Endothelial cell of umbilical vein (primary cell): ENCODE data around the gene CLTB. TPM values are rescaled to one million over a fixed set of nuclear protein-coding genes. Genes with fewer than 3 reads are reported as not detected.

Experiments
- BruUV-seq: library from RNA; stranded (reverse); fragments of 400-500 nt; replicated peaks from 2 replicates; lab custom pipeline; 2021; lab: Mats Ljungman, UMichigan
- CTCF ChIA-PET: fragments of 300-600, 350-600 bp; sonication (Branson Sonifier 250); formaldehyde crosslinking; loops from one replicate; lab custom pipeline; 2021; ENCODE audit warnings: antibody characterized with exemption, inconsistent platforms; lab: Charles Lee
- POLR2A ChIA-PET: fragments of 300-600, 350-600 bp; sonication (Branson Sonifier 250); formaldehyde crosslinking; loops from one replicate; lab custom pipeline; 2021; ENCODE audit warnings: antibody characterized with exemption, inconsistent platforms; lab: Charles Lee
- DNase-seq: peaks from one replicate; pipeline ENCODE4 v3.0.0-alpha.2; 2011; ENCODE audit warnings: low read depth, low spot score
- FAIRE-seq: peaks from 2 replicates; lab custom pipeline; 2011; peaks lifted over from hg19 to GRCh38; lab: Jason Lieb, UNC
- H2AFZ ChIP-seq: 2 replicates; pipeline ENCODE4 v1.6.0; 2012; ENCODE audit warnings: low read depth, low read length, control low read depth, inconsistent platforms
- H3K27ac ChIP-seq: 2 replicates; pipeline ENCODE4 v1.5.1; 2011; ENCODE audit warnings: low read depth, mild to moderate bottlenecking, control low read depth, low read length, moderate library complexity; ENCODE audit not compliant: insufficient read depth
- H3K27me3 ChIP-seq, 2 experiments: 2 replicates each; pipeline versions ENCODE4 v1.6.0 to v1.6.1; 2011; ENCODE audit warnings: low read length in 2 of 2, mixed read lengths in 1 of 2; ENCODE audit not compliant: control insufficient read depth in 2 of 2, insufficient read depth in 2 of 2
- H3K36me3 ChIP-seq, 2 experiments: 2 replicates in 1 of 2; 3 replicates in 1 of 2; pipeline ENCODE4 v1.5.1; 2011; ENCODE audit warnings: low read length in 2 of 2, mild to moderate bottlenecking in 1 of 2, moderate library complexity in 1 of 2; ENCODE audit not compliant: control insufficient read depth in 2 of 2, insufficient read depth in 2 of 2; ENCODE audit errors: extremely low read depth in 1 of 2
- H3K4me1 ChIP-seq: 3 replicates; pipeline ENCODE4 v1.5.1; 2011; ENCODE audit warnings: mild to moderate bottlenecking, low read length; ENCODE audit not compliant: control insufficient read depth, insufficient read depth; ENCODE audit errors: extremely low read depth
- H3K4me2 ChIP-seq: 2 replicates; pipeline ENCODE4 v1.6.1; 2011; ENCODE audit warnings: low read length, control low read depth, mixed read lengths; ENCODE audit not compliant: insufficient read depth
- H3K4me3 ChIP-seq, 3 experiments: fragments of 200-600 bp in 1 of 3; sonication (generic), shearing (Covaris generic) in 1 of 3; replicated peaks in 1 of 3; 2 replicates each; pipeline ENCODE4 v1.5.1; 2011 to 2016; ENCODE audit warnings: control low read depth in 3 of 3, low read length in 3 of 3, mild to moderate bottlenecking in 2 of 3, inconsistent platforms in 1 of 3, low read depth in 1 of 3, moderate library complexity in 1 of 3; ENCODE audit not compliant: insufficient read depth in 1 of 3
- H3K79me2 ChIP-seq: 2 replicates; pipeline ENCODE4 v1.6.0; 2012; ENCODE audit warnings: low read length, inconsistent platforms; ENCODE audit not compliant: control insufficient read depth, insufficient read depth
- H3K9ac ChIP-seq: replicated peaks from 2 replicates; pipeline ENCODE3; 2011; ENCODE audit warnings: low read length, control low read depth; ENCODE audit not compliant: insufficient read depth; ENCODE audit errors: extremely low read depth
- H3K9me1 ChIP-seq: replicated peaks from 3 replicates; pipeline ENCODE4 v1.6.0; 2011; ENCODE audit warnings: mild to moderate bottlenecking, low read length; ENCODE audit not compliant: control insufficient read depth, insufficient read depth; ENCODE audit errors: extremely low read depth
- H3K9me3 ChIP-seq: replicated peaks from 2 replicates; pipeline ENCODE4 v1.5.1; 2012; ENCODE audit warnings: low read length, inconsistent platforms; ENCODE audit not compliant: control insufficient read depth, insufficient read depth
- H4K20me1 ChIP-seq: replicated peaks from 2 replicates; pipeline ENCODE3; 2011; ENCODE audit warnings: mild to moderate bottlenecking, low read length; ENCODE audit not compliant: control insufficient read depth, insufficient read depth; ENCODE audit errors: extremely low read depth
- EZH2 ChIP-seq: IDR thresholded peaks from 2 replicates; pipeline ENCODE4 v1.6.1; 2012; ENCODE audit warnings: borderline replicate concordance, low read depth, mild to moderate bottlenecking, moderate library complexity, low read length, inconsistent platforms; ENCODE audit not compliant: severe bottlenecking
- FOS ChIP-seq: IDR thresholded peaks from 2 replicates; pipeline ENCODE4 v1.6.1; 2011; ENCODE audit warnings: mild to moderate bottlenecking, low read length, moderate library complexity, borderline replicate concordance; ENCODE audit not compliant: insufficient read depth
- GATA2 ChIP-seq: IDR thresholded peaks from 2 replicates; pipeline ENCODE4 v1.7.0; 2011; ENCODE audit warnings: low read depth, mild to moderate bottlenecking, moderate library complexity, mixed read lengths, low read length; ENCODE audit not compliant: insufficient read length, insufficient read depth
- JUN ChIP-seq: IDR thresholded peaks from 2 replicates; pipeline ENCODE4 v1.6.1; 2011; ENCODE audit warnings: borderline replicate concordance, low read depth; ENCODE audit not compliant: insufficient read length, insufficient read depth
- MYC ChIP-seq: IDR thresholded peaks from one replicate; pipeline ENCODE4 v1.6.1; 2011; ENCODE audit warnings: mild to moderate bottlenecking, low read depth, low read length
- POLR2A ChIP-seq: IDR thresholded peaks from 2 replicates; pipeline ENCODE4 v1.6.1; 2012; ENCODE audit warnings: low read depth, mild to moderate bottlenecking, control low read depth, low read length
- POLR2AphosphoS5 ChIP-seq: IDR thresholded peaks from 2 replicates; pipeline ENCODE4 v1.6.1; 2012; ENCODE audit warnings: low read depth, mild to moderate bottlenecking, control low read depth, low read length, moderate library complexity; ENCODE audit not compliant: insufficient read depth
- dilution Hi-C: fragments of 300-500 bp; cut with MboI; formaldehyde crosslinking; loops from one replicate; pipeline ENCODE4 v1.15.0; 2019; ENCODE audit warnings: low sequenced_read_pairs; ENCODE audit not compliant: extremely low pct_ligation_motif_present
- intact Hi-C: fragments of 100-400 bp; cut with micrococcal nuclease; formaldehyde crosslinking; loops from one replicate; pipeline ENCODE4 v1.10.0; 2022
- polyA plus RNA-seq, 4 experiments: library from polyadenylated mRNA; depleted of rRNA in 3 of 4; stranded (reverse) in 3 of 4; unstranded in 1 of 4; fragments of >200 nt; gene quantifications; 2 replicates each; pipeline versions ENCODE4 v1.2.1 to v1.2.3, GENCODE V29; 2011 to 2012; ENCODE audit warnings: missing spikeins in 1 of 4
- total RNA-seq: library from RNA; stranded (reverse); gene quantifications from 2 replicates; pipeline ENCODE4 v1.2.3, GENCODE V29; 2021
- TF ChIP-seq, protein P1 (sequence below): IDR thresholded peaks from 2 replicates; pipeline ENCODE4 v1.6.1; 2011; ENCODE audit not compliant: insufficient read depth, insufficient read length
- TF ChIP-seq, protein P2 (sequence below), 2 donors: IDR thresholded peaks; 1 replicate in 1 of 2; 2 replicates in 1 of 2; pipeline ENCODE4 v1.5.1; 2011; ENCODE audit warnings: low read length in 2 of 2, mild to moderate bottlenecking in 2 of 2, moderate library complexity in 2 of 2, control low read depth in 1 of 2, inconsistent platforms in 1 of 2, low read depth in 1 of 2; ENCODE audit not compliant: insufficient read depth in 1 of 2; ENCODE audit errors: extremely low read depth in 1 of 2

The CLTB gene
- total and polyA plus RNA-seq, 2 donors (not counting 3 experiments of a cell fraction or from before 2014, with no cell fraction given), result 73.2 to 111 TPM

DNA sequence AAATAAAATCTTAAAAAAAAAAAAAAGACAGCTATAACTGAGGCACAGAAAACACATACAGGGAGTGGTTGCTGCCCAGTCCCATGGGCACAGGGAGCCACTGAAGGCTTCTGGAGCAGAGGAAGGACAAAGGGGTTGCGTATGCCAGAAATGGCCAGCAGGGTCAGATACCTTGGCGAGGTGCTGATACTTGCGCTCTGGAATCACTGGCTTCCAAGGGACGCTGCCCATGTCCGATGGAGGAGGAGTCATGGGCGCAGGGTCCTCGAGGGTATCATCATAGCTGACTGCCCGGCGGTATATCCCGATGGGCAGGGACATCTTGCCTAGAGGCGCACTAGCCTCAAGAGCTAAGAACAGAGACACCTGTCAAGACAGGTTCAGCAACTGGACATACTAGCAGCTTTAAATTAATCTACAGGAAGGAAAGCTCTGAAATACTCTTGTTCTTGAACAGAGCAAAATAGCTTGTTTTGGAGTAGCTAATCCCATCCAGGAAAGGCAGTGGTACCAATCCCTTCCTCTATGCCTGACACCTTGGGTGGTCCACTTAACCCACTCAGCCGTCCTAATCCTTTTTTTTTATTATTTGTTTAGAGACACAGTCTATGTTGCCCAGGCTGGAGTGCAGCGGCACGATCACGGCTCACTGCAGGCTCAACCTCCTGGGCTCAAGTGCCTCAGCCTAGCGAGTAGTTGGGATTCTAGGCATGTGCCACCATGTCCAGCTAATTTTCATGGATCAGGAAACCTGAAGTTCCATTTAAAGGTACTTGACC is 60.8 kb downstream of the CLTB start:
- FAIRE-seq (no peak), DNase-seq (no peak)
- no peak overlapping the region for H2AFZ ChIP-seq
- H3K4me1 ChIP-seq, result no peaks in the 10 kb centered on the region
- dilution Hi-C loops (no loop called here), intact Hi-C loops (no loop called here)
- H3K9me1 ChIP-seq, result no peaks in the 10 kb centered on the region
- no peaks in the 10 kb centered on the region for H4K20me1 ChIP-seq
- no peak overlapping the region for H3K4me3 ChIP-seq
- BruUV-seq, result no TSS peak
- TF ChIP-seq POLR2A (no peak), MYC (no peak), GATA2 (no peak), JUN (no peak), EZH2 (no peak)
- TF ChIP-seq, protein P1, sequence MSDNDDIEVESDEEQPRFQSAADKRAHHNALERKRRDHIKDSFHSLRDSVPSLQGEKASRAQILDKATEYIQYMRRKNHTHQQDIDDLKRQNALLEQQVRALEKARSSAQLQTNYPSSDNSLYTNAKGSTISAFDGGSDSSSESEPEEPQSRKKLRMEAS, result no peak
- H3K9ac ChIP-seq, result no peak overlapping the region
- no peak overlapping the region for H3K4me2 ChIP-seq
- H3K9me3 ChIP-seq, result no peaks in the 10 kb centered on the region
- peaks cover 60% of the 10 kb centered on the region for H3K79me2 ChIP-seq
- CTCF ChIA-PET, result no interaction called here
- POLR2A ChIA-PET, result no interaction called here
- no peaks in the 10 kb centered on the region for H3K27me3 ChIP-seq
- H3K36me3 ChIP-seq, result peaks cover 12 to 17% of the 10 kb centered on the region in 2 experiments
- H3K27ac ChIP-seq, result no peak overlapping the region

DNA sequence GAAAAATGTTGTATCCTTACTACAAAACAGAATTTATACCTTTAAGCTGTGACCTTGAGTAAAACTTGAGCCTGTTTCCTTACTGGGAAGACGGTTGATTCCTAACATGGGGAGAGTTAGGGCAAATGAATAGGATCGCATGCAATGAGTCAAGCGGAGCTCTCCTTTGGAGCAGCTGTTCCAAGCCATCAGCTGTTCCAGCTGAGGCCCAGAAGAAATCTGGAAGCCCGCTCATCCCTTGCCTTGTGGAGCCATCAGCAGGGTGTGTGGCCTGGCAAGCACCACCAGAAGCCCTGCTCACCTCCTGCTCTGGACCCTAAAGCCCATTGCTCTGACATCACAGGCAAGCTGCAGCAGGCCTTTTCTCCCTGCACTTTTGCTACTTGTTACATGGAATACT is 62.8 kb downstream of the CLTB start:
- FAIRE-seq, result no peak
- dilution Hi-C loops, result no loop called here

More for the DNA sequence above, 62.8 kb downstream of the CLTB start:
- intact Hi-C loops, result no loop called here
- ChIA-PET CTCF (interaction anchor here (1.4 kb wide), 1 partner anchor 624 kb away, joined by 3 read pairs; no protein-coding TSS in a partner anchor), POLR2A (no interaction called here)
- Histone ChIP-seq H4K20me1 (no peaks in the 10 kb centered on the region), H3K9ac (no peak overlapping the region), H3K4me2 (no peak overlapping the region), H2AFZ (no peak overlapping the region), H3K79me2 (peaks cover 49% of the 10 kb centered on the region), H3K27me3 (no peaks in the 10 kb centered on the region), H3K27ac (no peak overlapping the region), H3K4me1 (no peaks in the 10 kb centered on the region), H3K36me3 (peaks cover 16 to 30% of the 10 kb centered on the region in 2 experiments), H3K9me1 (no peaks in the 10 kb centered on the region), H3K9me3 (no peaks in the 10 kb centered on the region), H3K4me3 (no peak overlapping the region)
- no peak for TF ChIP-seq EZH2
- no peak for TF ChIP-seq POLR2A
- no peak for TF ChIP-seq MYC
- TF ChIP-seq, protein P1, result no peak
- TF ChIP-seq JUN, result no peak
- TF ChIP-seq, protein P2, sequence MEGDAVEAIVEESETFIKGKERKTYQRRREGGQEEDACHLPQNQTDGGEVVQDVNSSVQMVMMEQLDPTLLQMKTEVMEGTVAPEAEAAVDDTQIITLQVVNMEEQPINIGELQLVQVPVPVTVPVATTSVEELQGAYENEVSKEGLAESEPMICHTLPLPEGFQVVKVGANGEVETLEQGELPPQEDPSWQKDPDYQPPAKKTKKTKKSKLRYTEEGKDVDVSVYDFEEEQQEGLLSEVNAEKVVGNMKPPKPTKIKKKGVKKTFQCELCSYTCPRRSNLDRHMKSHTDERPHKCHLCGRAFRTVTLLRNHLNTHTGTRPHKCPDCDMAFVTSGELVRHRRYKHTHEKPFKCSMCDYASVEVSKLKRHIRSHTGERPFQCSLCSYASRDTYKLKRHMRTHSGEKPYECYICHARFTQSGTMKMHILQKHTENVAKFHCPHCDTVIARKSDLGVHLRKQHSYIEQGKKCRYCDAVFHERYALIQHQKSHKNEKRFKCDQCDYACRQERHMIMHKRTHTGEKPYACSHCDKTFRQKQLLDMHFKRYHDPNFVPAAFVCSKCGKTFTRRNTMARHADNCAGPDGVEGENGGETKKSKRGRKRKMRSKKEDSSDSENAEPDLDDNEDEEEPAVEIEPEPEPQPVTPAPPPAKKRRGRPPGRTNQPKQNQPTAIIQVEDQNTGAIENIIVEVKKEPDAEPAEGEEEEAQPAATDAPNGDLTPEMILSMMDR (IDR thresholded peaks at IDR 0.05; ENCODE audit: extremely low read depth in 1 of 2, insufficient read depth in 1 of 2, low read depth in 1 of 2, low read length in 2 of 2), result no peak
- no peak for TF ChIP-seq POLR2AphosphoS5
- TF ChIP-seq FOS, result no peak
- DNase-seq, result no peak
- no TSS peak for BruUV-seq
